Spleen (tissue), 7 donors: ENCODE data around the gene JAM3.

ENCODE experiments used
- POLR2A ChIP-seq, 3 donors: fragments of 450-650 bp; IDR thresholded peaks; one replicate each; pipeline ENCODE4 v1.5.1; 2017; ENCODE audit warnings: antibody characterized with exemption in 3 of 3, mild to moderate bottlenecking in 1 of 3
- POLR2AphosphoS5 ChIP-seq, 3 donors: sonication (generic); formaldehyde crosslinking; IDR thresholded peaks; one replicate each; pipeline ENCODE4 v1.5.1; 2017; ENCODE audit warnings: antibody characterized with exemption in 3 of 3
- TF ChIP-seq, protein P1 (sequence below), 11 experiments: fragments of 200-600 bp in 7 of 11; fragments of 450-650 bp in 4 of 11; sonication (generic) in 4 of 11; IDR thresholded peaks in 8 of 11; conservative IDR thresholded peaks in 3 of 11; 1 replicate in 7 of 11; 2 replicates in 4 of 11; pipeline versions ENCODE4 v1.4.0 to v1.8.0; 2016 to 2021; ENCODE audit warnings: antibody characterized with exemption in 11 of 11, inconsistent platforms in 4 of 11, mild to moderate bottlenecking in 1 of 11
- donor health status: DM: no; HTN: no; CAD: no; lungs with moderate emphysema.
- donor health status: DM: no; HTN: no; CAD: no.
- donor health status: DM: no; HTN: no; CAD: no.

DNA sequence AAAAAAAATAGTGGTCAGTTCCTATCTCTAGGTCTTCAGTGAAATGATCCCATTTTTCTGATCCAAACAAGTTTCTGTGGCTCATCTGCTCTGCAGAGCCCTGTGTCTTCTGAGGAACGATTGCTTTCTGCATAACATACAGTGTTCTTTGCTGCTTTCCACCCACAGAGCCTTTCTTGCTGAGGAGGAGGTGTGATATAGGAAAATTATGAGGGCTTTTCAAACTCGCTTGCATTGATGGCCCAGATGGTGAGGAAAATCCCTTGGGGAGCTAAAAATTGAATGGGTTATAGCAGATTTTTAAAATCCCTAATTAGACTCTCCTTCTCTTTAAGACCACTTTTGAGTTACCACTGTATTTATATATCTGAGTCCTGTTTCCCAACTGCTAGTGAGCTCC, 31.3 kb downstream of the JAM3 start:
- TF ChIP-seq, protein P1, sequence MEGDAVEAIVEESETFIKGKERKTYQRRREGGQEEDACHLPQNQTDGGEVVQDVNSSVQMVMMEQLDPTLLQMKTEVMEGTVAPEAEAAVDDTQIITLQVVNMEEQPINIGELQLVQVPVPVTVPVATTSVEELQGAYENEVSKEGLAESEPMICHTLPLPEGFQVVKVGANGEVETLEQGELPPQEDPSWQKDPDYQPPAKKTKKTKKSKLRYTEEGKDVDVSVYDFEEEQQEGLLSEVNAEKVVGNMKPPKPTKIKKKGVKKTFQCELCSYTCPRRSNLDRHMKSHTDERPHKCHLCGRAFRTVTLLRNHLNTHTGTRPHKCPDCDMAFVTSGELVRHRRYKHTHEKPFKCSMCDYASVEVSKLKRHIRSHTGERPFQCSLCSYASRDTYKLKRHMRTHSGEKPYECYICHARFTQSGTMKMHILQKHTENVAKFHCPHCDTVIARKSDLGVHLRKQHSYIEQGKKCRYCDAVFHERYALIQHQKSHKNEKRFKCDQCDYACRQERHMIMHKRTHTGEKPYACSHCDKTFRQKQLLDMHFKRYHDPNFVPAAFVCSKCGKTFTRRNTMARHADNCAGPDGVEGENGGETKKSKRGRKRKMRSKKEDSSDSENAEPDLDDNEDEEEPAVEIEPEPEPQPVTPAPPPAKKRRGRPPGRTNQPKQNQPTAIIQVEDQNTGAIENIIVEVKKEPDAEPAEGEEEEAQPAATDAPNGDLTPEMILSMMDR (IDR thresholded peaks at IDR 0.05 in 8 of 11, conservative IDR thresholded peaks at IDR 0.05 in 3 of 11), result no peak
- TF ChIP-seq POLR2A (IDR thresholded peaks at IDR 0.05), result no peak
- TF ChIP-seq POLR2AphosphoS5 (IDR thresholded peaks at IDR 0.05), result no peak
